NCI-H2171 treated with DMSO at 0.1 percent for 48 hours (cell line): ENCODE measurements around the gene SBSN.

ENCODE experiments used
- DNase-seq: peaks from one replicate; lab custom pipeline; 2025; lab: John Stamatoyannopoulos, UW

SBSN gene, protein sequence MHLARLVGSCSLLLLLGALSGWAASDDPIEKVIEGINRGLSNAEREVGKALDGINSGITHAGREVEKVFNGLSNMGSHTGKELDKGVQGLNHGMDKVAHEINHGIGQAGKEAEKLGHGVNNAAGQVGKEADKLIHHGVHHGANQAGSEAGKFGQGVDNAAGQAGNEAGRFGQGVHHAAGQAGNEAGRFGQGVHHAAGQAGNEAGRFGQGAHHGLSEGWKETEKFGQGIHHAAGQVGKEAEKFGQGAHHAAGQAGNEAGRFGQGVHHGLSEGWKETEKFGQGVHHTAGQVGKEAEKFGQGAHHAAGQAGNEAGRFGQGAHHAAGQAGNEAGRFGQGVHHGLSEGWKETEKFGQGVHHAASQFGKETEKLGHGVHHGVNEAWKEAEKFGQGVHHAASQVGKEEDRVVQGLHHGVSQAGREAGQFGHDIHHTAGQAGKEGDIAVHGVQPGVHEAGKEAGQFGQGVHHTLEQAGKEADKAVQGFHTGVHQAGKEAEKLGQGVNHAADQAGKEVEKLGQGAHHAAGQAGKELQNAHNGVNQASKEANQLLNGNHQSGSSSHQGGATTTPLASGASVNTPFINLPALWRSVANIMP

GRCh38 chr19:35528218-35529038, at the start of gene SBSN:
Gene SBSN (minus strand): TSS chr19:35528311. CDS start chr19:35528281, 30 bp downstream.
- no peak for DNase-seq

DNA sequence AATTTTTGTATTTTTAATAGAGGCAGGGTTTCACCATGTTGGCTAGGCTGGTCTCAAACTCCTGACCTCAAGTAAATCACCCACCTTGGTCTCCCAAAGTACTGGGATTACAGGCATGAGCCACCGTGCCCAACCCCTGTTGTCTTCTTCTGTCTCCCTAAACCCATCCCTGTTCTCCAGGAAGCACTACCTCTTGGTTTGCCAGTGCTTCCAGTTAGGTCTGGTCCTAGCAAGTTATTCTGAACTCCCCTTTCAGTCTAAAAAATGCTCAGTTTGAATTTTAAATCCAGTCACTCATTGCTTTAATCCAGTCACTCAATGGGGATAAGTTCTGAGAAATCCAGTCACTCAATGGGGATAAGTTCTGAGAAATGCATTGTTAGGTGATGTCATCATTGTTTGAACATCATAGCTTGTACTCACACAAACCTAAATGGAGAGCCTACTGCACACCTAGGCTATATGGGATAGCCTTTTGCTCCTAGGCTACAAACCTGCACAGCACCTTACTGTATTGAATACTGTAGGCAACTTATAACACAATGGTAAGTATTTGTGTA, 43.4 kb upstream of the SBSN start:
- DNase-seq, result no peak

DNA sequence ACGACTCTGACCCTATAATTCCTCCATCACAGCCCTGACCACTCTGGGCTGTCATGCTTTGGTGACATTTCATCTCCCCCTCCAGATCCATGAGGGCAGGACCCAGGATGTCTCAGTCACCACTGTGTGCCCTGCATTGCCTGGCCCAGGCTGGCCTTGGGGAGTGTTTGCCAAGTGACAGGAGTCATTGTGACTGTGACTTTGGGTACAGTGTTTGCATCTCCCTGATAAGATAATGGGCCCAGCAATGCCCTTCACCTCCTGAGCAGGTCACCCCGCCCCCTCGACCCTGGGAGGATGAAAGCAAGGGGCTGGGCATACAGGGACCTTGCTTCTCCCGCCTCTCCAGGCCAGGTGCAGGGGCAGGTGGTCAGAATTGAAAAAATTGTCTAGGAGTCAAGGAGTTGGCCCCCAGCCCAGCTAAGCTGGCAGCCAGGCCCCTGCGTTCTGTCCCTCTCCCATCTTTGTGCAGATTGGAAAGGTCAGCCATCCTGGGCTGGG, 41.2 kb upstream of the SBSN start:
- no peak for DNase-seq

DNA sequence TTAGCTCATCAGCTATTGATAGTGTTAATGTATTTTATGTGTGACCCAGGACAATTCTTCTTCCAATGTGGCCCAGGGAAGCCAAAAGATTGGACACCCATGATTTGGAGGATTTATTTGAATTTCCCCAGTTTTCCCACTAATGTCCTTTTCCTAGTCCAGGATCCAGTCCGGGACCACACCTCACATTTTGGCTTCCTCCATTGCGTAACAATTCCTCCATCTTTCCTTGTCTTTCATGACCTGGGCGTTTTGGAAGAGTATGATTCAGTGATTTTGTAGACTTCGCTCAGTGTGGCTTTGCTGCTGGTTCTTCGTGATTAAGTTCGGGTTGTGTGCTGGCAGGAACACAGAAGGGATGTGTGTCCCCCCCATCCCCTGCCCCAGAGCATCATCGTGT, 38.6 kb upstream of the SBSN start:
- DNase-seq, result no peak

DNA sequence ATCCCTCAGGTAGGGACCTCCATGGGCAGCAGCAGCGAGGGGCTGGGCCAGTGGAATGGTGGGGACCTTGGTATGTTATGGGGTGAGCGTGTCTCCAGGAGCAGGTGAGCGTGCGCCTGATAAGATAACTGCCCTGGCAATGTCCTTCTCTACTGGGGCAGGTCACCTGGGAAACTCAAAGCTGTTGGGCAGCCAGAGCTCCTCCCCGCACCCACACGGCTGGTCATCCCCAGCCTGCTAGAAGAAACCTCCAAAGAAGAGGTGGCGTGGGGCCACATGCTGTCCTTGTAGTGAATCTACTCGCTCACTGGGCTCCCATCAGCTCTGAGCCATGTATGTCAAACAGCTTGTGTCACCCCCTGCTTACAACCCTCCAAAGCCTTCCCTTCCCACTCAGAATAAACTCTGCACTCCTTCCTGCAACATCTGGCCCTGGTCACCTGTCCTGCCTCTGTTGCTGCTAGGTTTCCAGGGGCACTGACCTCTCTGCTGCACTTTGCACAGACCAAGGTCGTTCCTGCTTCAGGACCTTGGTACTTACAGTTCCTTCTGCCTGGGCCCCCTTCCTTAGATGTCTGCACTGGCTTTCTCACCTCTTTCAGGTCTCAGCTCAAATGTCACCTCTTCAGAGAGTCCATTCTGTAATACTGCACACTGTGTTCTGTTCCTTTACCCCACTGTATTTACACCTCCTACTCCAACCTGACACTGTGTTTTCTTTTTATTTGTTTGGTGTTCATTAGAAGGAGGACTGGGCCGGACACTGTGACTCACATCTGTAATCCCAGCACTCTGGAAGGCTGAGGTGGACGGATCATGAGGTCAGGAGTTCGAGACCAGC, 37.1 kb upstream of the SBSN start:
- no peak for DNase-seq

DNA sequence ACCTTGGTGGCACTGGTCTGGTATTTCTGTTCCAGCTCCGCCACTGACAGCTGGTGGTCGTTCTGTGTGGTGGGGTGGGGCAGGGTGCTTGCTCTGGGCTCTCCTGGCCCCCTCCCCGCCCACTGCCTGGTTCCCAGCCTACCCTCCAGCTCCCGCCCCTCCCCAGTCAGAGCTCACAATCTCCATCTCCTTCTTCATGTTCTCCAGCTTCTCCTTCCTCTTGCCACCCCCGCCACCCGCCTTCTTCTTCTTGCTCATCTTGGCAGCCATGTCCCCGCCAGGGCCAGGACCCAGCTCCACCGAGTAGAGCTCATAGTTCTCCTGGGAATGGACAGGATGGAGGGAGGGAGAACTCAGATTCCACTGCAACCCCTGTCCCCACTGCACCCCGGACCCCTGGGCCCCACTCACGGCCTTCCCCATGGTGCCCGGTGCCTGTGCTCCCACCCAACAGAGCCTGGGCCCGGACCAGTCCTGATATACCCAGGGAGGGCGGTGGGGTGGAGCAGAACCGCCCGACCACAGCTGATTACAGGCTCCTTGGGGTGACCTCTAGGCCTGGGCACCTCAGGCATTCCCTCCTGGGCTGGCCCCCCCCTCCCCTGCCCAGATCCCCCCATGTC, 35.2 kb upstream of the SBSN start, which contains the start of gene ATP4A:
ATP4A (minus strand) TSS at position 452 of the 623 bp plus-strand sequence; CDS start at position 423, 29 bp downstream.
- DNase-seq, result no peak

DNA sequence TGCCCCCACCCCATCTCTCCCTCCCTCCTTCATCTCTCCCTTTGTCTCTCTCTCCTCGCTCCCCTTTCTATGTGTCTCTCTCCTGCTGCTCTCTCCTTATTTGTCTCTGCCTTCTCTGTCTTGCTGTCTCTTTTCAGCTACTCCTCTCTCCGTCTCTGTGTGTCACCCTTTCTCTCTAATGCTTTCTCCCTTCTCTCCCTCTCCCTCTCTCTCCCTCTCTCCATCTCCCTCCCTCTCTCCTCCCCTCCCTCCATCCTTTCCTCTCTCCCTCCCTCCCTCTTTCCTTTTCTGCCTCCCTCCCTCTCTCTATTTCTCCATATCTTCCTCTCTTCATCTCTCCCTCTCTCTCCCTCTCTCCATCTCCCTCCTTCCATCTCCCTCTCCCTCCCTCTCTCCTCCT, 34.7 kb upstream of the SBSN start:
- DNase-seq, result no peak

DNA sequence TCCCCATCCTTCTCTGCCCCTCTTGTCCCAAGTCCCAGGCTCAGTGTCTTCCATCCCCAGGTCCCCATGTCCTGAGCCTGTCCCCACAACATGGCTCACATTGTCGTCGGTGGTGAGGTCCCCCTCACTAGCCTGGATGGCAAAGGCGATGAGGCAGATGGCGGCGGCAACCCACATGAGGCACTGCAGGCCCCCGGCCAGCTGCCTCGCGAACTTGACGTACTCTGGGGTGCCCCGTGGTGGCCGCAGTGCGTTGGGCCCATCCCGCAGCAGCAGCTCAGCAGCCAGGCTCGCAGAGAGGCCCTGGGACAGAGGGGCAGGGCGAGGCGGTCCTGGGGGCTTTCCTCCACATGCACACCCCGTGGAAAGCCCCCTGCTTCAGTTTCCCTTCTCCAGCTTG, 34.2 kb upstream of the SBSN start:
- DNase-seq, result no peak

GRCh38 chr19:35561436-35561835, 33.3 kb upstream of the SBSN start:
- DNase-seq, result no peak

GRCh38 chr19:35560677-35561076, 32.6 kb upstream of the SBSN start:
- DNase-seq, result no peak

GRCh38 chr19:35560271-35560670, 32.2 kb upstream of the SBSN start:
- no peak for DNase-seq

GRCh38 chr19:35559781-35560180, 31.7 kb upstream of the SBSN start:
- DNase-seq, result no peak

DNA sequence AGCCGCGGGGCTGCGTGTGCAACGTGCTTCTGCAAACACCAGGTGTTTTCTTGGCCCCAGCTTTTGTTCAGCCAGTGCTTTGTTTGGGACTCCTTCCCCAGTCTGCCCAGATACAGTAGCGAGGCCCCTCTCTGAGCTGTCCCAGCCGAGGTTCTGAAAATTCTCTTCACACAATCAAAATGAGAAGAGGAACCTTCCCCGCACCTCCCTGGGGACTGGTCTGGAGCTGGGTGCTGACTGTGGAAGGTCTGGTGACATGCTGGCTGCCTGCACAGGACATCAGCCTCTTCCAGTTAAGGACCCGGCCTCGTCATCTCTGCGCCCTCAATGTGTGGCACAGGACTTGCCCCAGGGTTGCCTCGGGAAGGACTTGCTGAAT, 31.2 kb upstream of the SBSN start:
- DNase-seq, result no peak

- no peak for DNase-seq
Observed at GRCh38 chr19:35558400-35559280, 30.5 kb upstream of the SBSN start.

DNA sequence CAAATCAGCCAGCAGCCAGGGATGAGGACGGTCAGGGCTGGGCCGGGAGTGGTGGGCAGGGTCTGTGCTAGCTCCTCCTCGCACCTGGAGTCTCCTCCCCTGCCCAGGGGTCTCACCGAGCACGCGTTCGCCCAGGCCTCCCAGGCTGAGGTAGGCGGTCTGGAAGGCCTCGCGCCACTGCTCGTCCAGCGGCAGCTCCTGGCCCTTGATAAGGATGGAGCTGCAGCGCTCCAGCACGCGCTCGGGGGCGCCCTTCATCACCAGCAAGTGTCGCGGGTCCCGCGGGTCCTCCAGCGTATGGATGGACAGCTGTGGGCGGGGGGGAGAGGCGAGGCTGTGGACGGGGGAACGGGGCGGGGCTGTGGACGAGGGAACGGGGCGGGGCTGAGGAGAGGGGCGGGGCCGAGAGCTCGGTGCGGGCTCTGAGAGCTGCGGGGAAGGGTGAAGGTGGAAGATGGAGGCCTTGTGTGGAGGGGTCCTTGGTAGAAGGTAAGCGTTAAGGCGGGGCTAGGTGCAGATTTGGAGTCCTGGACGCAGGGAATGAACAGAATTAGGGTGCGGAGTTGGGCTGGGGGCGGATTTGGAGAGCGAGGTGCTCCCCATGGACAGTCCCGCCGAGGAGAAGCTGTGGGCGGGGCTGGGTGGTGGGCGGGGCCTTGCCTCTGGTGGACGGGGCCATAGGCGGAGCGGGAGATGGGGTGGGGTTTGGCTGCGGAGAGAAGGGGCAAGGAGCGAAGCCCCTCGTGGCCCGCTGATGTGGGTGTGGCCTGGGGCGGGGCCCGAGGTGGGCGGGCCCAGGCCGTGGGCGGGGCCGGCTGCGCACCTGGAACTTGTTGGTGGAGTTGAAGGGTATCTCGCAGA, 29.7 kb upstream of the SBSN start:
- DNase-seq, result peak; percentile 78

- no peak for DNase-seq
Observed at GRCh38 chr19:35556846-35557538, 28.9 kb upstream of the SBSN start.

- no peak for DNase-seq
Observed at GRCh38 chr19:35556025-35556590, 28.0 kb upstream of the SBSN start.
